KMS-11 (cell line): ENCODE results near the gene GPI.

ENCODE experiments used
- H2AFZ ChIP-seq: fragments of 200-600 bp; sonication (generic); 2 replicates; pipeline ENCODE4 v1.6.1; 2016; ENCODE audit warnings: antibody characterized with exemption, mixed run types, low read depth
- H3K27ac ChIP-seq: fragments of 200-600 bp; sonication (generic); 2 replicates; pipeline ENCODE4 v1.6.1; 2016; ENCODE audit warnings: mild to moderate bottlenecking, mixed run types
- H3K27me3 ChIP-seq: fragments of 200-600 bp; sonication (generic); 2 replicates; pipeline ENCODE4 v1.6.1; 2017; ENCODE audit warnings: mild to moderate bottlenecking, low read depth, mixed run types, moderate library complexity; ENCODE audit not compliant: insufficient read depth
- H3K36me3 ChIP-seq: fragments of 200-600 bp; sonication (generic); 2 replicates; pipeline ENCODE4 v1.6.1; 2017; ENCODE audit warnings: mild to moderate bottlenecking, mixed run types; ENCODE audit not compliant: insufficient read depth
- H3K4me1 ChIP-seq: fragments of 200-600 bp; sonication (generic); 2 replicates; pipeline ENCODE4 v1.6.1; 2016; ENCODE audit warnings: mild to moderate bottlenecking, low read depth, mixed run types; ENCODE audit not compliant: poor library complexity, severe bottlenecking
- H3K4me2 ChIP-seq: fragments of 200-600 bp; sonication (generic); 2 replicates; pipeline ENCODE4 v1.7.0; 2016; ENCODE audit warnings: mild to moderate bottlenecking, mixed run types
- H3K4me3 ChIP-seq: fragments of 200-600 bp; sonication (generic); IDR thresholded peaks from 2 replicates; pipeline ENCODE4 v1.6.1; 2017; ENCODE audit warnings: low read depth, low read length, mixed read lengths; ENCODE audit not compliant: insufficient read depth
- H3K79me2 ChIP-seq: fragments of 200-600 bp; sonication (generic); 2 replicates; pipeline ENCODE4 v1.6.1; 2016; ENCODE audit warnings: low read depth, mixed run types; ENCODE audit not compliant: insufficient read depth
- H3K9ac ChIP-seq: fragments of 200-600 bp; sonication (generic); 2 replicates; pipeline ENCODE4 v1.6.1; 2016; ENCODE audit warnings: mild to moderate bottlenecking, mixed run types
- H4K20me1 ChIP-seq: fragments of 200-600 bp; sonication (generic); 2 replicates; pipeline ENCODE4 v1.6.1; 2016; ENCODE audit warnings: mild to moderate bottlenecking, mixed run types; ENCODE audit not compliant: insufficient read depth
- TF ChIP-seq, protein P1 (sequence below): fragments of 200-600 bp; sonication (generic); conservative IDR thresholded peaks from 2 replicates; pipeline ENCODE4 v1.6.1; 2017; ENCODE audit warnings: low read depth, mild to moderate bottlenecking, antibody characterized with exemption, low read length, moderate library complexity, mixed read lengths

GPI gene

GRCh38 chr19:34391813-34392212 is 26.8 kb downstream of the GPI start:
- Histone ChIP-seq H3K4me1 (no peaks in the 10 kb centered on the region), H4K20me1 (no peaks in the 10 kb centered on the region), H3K79me2 (no peaks in the 10 kb centered on the region; the same call in 1 of the 2 replicates), H3K27ac (no peak overlapping the region), H3K27me3 (no peaks in the 10 kb centered on the region), H3K36me3 (peaks cover 10% of the 10 kb centered on the region; the same call in 1 of the 2 replicates), H3K9ac (no peak overlapping the region), H3K4me2 (no peak overlapping the region), H3K4me3 (no peak overlapping the region), H2AFZ (no peak overlapping the region)
- TF ChIP-seq, protein P1, sequence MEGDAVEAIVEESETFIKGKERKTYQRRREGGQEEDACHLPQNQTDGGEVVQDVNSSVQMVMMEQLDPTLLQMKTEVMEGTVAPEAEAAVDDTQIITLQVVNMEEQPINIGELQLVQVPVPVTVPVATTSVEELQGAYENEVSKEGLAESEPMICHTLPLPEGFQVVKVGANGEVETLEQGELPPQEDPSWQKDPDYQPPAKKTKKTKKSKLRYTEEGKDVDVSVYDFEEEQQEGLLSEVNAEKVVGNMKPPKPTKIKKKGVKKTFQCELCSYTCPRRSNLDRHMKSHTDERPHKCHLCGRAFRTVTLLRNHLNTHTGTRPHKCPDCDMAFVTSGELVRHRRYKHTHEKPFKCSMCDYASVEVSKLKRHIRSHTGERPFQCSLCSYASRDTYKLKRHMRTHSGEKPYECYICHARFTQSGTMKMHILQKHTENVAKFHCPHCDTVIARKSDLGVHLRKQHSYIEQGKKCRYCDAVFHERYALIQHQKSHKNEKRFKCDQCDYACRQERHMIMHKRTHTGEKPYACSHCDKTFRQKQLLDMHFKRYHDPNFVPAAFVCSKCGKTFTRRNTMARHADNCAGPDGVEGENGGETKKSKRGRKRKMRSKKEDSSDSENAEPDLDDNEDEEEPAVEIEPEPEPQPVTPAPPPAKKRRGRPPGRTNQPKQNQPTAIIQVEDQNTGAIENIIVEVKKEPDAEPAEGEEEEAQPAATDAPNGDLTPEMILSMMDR: no peak

GRCh38 chr19:34393031-34393430 is 28.0 kb downstream of the GPI start:
- Histone ChIP-seq H2AFZ (no peak overlapping the region), H4K20me1 (no peaks in the 10 kb centered on the region), H3K27me3 (no peaks in the 10 kb centered on the region), H3K4me2 (no peak overlapping the region), H3K9ac (no peak overlapping the region), H3K27ac (no peak overlapping the region), H3K4me3 (no peak overlapping the region), H3K36me3 (peaks cover 10% of the 10 kb centered on the region; the same call in 1 of the 2 replicates), H3K4me1 (no peaks in the 10 kb centered on the region), H3K79me2 (no peaks in the 10 kb centered on the region; the same call in 1 of the 2 replicates)
- TF ChIP-seq, protein P1: no peak

DNA sequence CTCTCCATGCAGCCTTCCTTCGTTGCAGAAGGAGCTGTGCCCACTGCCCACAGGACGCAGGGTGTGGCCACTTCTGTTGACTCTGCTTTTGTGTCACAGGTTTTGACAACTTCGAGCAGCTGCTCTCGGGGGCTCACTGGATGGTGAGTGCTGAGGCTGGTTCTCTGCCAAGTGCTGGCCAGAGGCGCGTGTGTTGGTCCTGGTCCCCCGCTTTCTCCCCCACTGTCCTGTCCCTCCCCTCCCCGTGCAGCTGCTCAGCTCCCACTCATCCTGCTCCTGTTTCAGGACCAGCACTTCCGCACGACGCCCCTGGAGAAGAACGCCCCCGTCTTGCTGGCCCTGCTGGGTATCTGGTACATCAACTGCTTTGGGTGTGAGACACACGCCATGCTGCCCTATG is 28.6 kb downstream of the GPI start:
- TF ChIP-seq, protein P1: no peak
- Histone ChIP-seq H3K4me1 (no peaks in the 10 kb centered on the region), H3K27me3 (no peaks in the 10 kb centered on the region), H3K4me3 (no peak overlapping the region), H3K79me2 (no peaks in the 10 kb centered on the region; the same call in 1 of the 2 replicates), H4K20me1 (no peaks in the 10 kb centered on the region), H3K4me2 (no peak overlapping the region), H3K36me3 (peaks cover 10% of the 10 kb centered on the region; the same call in 1 of the 2 replicates), H3K27ac (no peak overlapping the region), H3K9ac (no peak overlapping the region), H2AFZ (no peak overlapping the region)

DNA sequence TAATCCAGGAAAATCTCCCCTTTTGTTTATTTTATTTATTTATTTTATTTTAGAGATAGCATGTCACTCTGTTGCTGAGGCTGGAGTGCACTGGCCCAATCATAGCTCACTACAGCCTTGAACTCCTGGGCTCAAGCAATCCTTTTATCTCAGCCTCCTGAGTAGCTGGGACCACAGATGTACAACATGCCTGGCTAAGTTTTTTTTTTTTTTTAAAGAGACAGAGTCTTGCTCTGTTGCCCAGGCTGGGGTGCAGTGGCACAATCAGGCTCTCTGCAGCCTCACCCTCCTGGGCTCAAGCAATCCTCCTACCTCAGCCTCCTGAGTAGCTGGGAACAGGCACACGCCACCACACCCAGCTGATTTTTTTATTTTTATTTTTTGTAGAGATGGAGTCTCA is 32.9 kb downstream of the GPI start:
- no peaks in the 10 kb centered on the region for H3K27me3 ChIP-seq
- no peaks in the 10 kb centered on the region for H4K20me1 ChIP-seq
- H2AFZ ChIP-seq: no peak overlapping the region
- no peak overlapping the region for H3K4me3 ChIP-seq
- H3K79me2 ChIP-seq: no peaks in the 10 kb centered on the region
- TF ChIP-seq, protein P1: no peak
- H3K4me1 ChIP-seq: no peaks in the 10 kb centered on the region
- no peak overlapping the region for H3K9ac ChIP-seq
- no peak overlapping the region for H3K27ac ChIP-seq
- H3K4me2 ChIP-seq: no peak overlapping the region
- peaks cover 19% of the 10 kb centered on the region; the same call in 1 of the 2 replicates for H3K36me3 ChIP-seq
